ENCODE data around the gene CNGA3.

DNA sequence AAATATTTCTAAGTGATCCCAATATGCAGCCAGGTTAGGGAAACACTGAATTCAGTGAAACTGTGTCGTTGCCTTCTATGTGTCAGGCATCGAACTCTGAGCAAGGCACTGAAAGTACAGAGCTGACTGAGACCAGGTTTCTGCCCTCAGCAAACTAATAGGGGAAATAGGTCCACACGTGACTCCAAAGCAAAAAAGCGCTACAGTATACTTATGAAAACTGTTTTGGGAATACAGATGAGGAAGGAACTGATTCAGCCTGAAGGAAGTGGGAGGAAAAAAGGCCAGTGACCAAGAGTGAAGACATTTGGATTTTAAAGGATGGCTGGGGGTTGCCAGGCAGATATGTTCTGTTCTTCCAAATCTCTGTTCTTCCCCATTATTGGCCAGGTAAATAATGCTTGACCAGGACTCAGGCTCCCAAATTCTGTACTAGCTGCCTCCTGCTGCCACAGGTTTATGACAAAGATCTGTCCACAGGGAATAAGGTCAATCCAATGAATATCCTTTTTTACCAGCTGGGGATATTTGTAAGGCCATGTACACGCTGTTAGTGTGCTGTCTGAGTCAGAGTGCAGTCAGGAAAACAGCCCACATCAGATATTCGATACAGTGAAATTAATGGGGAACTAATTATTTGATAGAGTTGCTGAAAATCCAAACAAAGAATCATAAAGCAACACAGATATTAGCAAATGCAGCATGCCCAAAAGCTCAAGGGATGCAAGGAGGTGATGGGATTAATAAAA is 73.9 kb downstream of the CNGA3 start:
- TF ChIP-seq POLR2A (IDR thresholded peaks at IDR 0.05) (no peak), EP300 (IDR thresholded peaks at IDR 0.05) (no peak), POLR2AphosphoS5 (IDR thresholded peaks at IDR 0.05) (no peak)
- TF ChIP-seq, protein P1, sequence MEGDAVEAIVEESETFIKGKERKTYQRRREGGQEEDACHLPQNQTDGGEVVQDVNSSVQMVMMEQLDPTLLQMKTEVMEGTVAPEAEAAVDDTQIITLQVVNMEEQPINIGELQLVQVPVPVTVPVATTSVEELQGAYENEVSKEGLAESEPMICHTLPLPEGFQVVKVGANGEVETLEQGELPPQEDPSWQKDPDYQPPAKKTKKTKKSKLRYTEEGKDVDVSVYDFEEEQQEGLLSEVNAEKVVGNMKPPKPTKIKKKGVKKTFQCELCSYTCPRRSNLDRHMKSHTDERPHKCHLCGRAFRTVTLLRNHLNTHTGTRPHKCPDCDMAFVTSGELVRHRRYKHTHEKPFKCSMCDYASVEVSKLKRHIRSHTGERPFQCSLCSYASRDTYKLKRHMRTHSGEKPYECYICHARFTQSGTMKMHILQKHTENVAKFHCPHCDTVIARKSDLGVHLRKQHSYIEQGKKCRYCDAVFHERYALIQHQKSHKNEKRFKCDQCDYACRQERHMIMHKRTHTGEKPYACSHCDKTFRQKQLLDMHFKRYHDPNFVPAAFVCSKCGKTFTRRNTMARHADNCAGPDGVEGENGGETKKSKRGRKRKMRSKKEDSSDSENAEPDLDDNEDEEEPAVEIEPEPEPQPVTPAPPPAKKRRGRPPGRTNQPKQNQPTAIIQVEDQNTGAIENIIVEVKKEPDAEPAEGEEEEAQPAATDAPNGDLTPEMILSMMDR (IDR thresholded peaks at IDR 0.05), result no peak
